IMR-90 (cell line): ENCODE results near the gene CTNNBIP1. TPM values are rescaled to one million over a fixed set of nuclear protein-coding genes. Genes with fewer than 3 reads are reported as not detected.

Source experiments
- ATAC-seq: fragments of 200-7000 bp; cut with Tn5 transposase; 2 replicates; pipeline ENCODE4 v1.9.1; 2020; ENCODE audit warnings: low read depth, mild to moderate bottlenecking, moderate library complexity
- BruUV-seq: library from RNA; stranded (reverse); fragments of 400-500 nt; replicated peaks from 2 replicates; lab custom pipeline; 2021; lab: Mats Ljungman, UMichigan
- CTCF ChIA-PET: fragments of 300-600 bp; formaldehyde crosslinking; extraction: SDS; loops from one replicate; lab custom pipeline; 2021; ENCODE audit warnings: antibody characterized with exemption; lab: Yijun Ruan, JAX
- POLR2A ChIA-PET: fragments of 300-600 bp; sonication (Branson Sonifier 250); formaldehyde crosslinking; loops from one replicate; lab custom pipeline; 2022; ENCODE audit warnings: antibody characterized with exemption; ENCODE audit not compliant: unreplicated experiment; lab: Charles Lee
- DNase-seq: peaks from one replicate; pipeline ENCODE4 v3.0.0; 2013
- H2AFZ ChIP-seq: replicated peaks from 2 replicates; pipeline ENCODE3; 2013; ENCODE audit warnings: low read length, mild to moderate bottlenecking; ENCODE audit not compliant: poor library complexity
- H2AK5ac ChIP-seq: 2 replicates; pipeline ENCODE4 v1.6.1; 2013; ENCODE audit warnings: low read depth, low read length, inconsistent platforms
- H2AK9ac ChIP-seq: replicated peaks from 2 replicates; pipeline ENCODE3; 2013; ENCODE audit warnings: mild to moderate bottlenecking, low read depth, low read length, moderate library complexity; ENCODE audit not compliant: poor library complexity
- H2BK120ac ChIP-seq: 2 replicates; pipeline ENCODE4 v1.6.1; 2013; ENCODE audit warnings: low read depth, low read length, inconsistent platforms
- H2BK15ac ChIP-seq: 3 replicates; pipeline ENCODE4 v1.6.1; 2013; ENCODE audit warnings: low read depth, low read length, inconsistent platforms
- H2BK20ac ChIP-seq: 2 replicates; pipeline ENCODE4 v1.6.1; 2013; ENCODE audit warnings: low read depth, mild to moderate bottlenecking, inconsistent platforms, low read length, moderate library complexity
- H2BK5ac ChIP-seq: 2 replicates; pipeline ENCODE4 v1.6.1; 2013; ENCODE audit warnings: mild to moderate bottlenecking, low read depth, low read length, inconsistent platforms; ENCODE audit not compliant: poor library complexity, severe bottlenecking
- H3K14ac ChIP-seq: replicated peaks from 2 replicates; pipeline ENCODE4 v1.6.1; 2013; ENCODE audit warnings: low read depth, low read length, inconsistent platforms
- H3K18ac ChIP-seq: 2 replicates; pipeline ENCODE4 v1.6.1; 2013; ENCODE audit warnings: low read depth, low read length, control low read depth
- H3K23ac ChIP-seq: 2 replicates; pipeline ENCODE4 v1.6.1; 2013; ENCODE audit warnings: low read depth, low read length, inconsistent platforms
- H3K27ac ChIP-seq: 2 replicates; pipeline ENCODE4 v1.5.1; 2013; ENCODE audit warnings: mild to moderate bottlenecking, control low read depth, low read length; ENCODE audit not compliant: insufficient read depth
- H3K27me3 ChIP-seq: 2 replicates; pipeline ENCODE4 v1.6.1; 2013; ENCODE audit warnings: low read length; ENCODE audit not compliant: control insufficient read depth, insufficient read depth
- H3K36me3 ChIP-seq: 2 replicates; pipeline ENCODE4 v1.6.1; 2013; ENCODE audit warnings: low read length, mixed read lengths; ENCODE audit not compliant: control insufficient read depth, insufficient read depth
- H3K4ac ChIP-seq: 2 replicates; pipeline ENCODE4 v1.6.1; 2013; ENCODE audit warnings: low read depth, low read length, inconsistent platforms
- H3K4me1 ChIP-seq: 2 replicates; pipeline ENCODE4 v1.6.1; 2013; ENCODE audit warnings: low read length, mixed read lengths; ENCODE audit not compliant: control insufficient read depth, insufficient read depth
- H3K4me2 ChIP-seq: 2 replicates; pipeline ENCODE4 v1.6.1; 2013; ENCODE audit warnings: low read depth, mild to moderate bottlenecking, control low read depth, low read length, moderate library complexity
- H3K4me3 ChIP-seq: 2 replicates; pipeline ENCODE4 v1.5.1; 2013; ENCODE audit warnings: low read depth, mild to moderate bottlenecking, control low read depth, low read length, moderate library complexity; ENCODE audit not compliant: insufficient read depth
- H3K56ac ChIP-seq: 2 replicates; pipeline ENCODE4 v1.6.1; 2013; ENCODE audit warnings: low read length, inconsistent platforms; ENCODE audit not compliant: insufficient read depth; ENCODE audit errors: extremely low read depth
- H3K79me1 ChIP-seq, 2 experiments: 2 replicates each; pipeline ENCODE4 v1.6.1; 2013; ENCODE audit warnings: low read length in 2 of 2, inconsistent platforms in 1 of 2, low read depth in 1 of 2
- H3K9ac ChIP-seq: 2 replicates; pipeline ENCODE4 v1.6.1; 2013; ENCODE audit warnings: low read depth, low read length, control low read depth
- H3K9me1 ChIP-seq: 2 replicates; pipeline ENCODE4 v1.6.1; 2013; ENCODE audit warnings: low read length, inconsistent platforms; ENCODE audit not compliant: insufficient read depth
- H3K9me3 ChIP-seq: 2 replicates; pipeline ENCODE4 v1.6.1; 2013; ENCODE audit warnings: low read length; ENCODE audit not compliant: control insufficient read depth, insufficient read depth
- H4K20me1 ChIP-seq: 2 replicates; pipeline ENCODE4 v1.6.1; 2013; ENCODE audit warnings: low read length, inconsistent platforms; ENCODE audit not compliant: insufficient read depth
- H4K5ac ChIP-seq: 2 replicates; pipeline ENCODE4 v1.6.1; 2013; ENCODE audit warnings: mild to moderate bottlenecking, low read depth, low read length, control low read depth
- H4K8ac ChIP-seq, 2 experiments: 2 replicates each; pipeline ENCODE4 v1.6.1; 2013; ENCODE audit warnings: low read depth in 2 of 2, low read length in 2 of 2, control low read depth in 1 of 2, inconsistent platforms in 1 of 2
- H4K91ac ChIP-seq: 2 replicates; pipeline ENCODE4 v1.6.1; 2013; ENCODE audit warnings: low read depth, low read length, inconsistent platforms; ENCODE audit not compliant: insufficient read depth
- MAFK ChIP-seq: IDR thresholded peaks from 2 replicates; pipeline ENCODE4 v1.6.1; 2012; ENCODE audit warnings: low read depth, low read length, improper control_type of control experiment
- WGBS, 2 experiments: methylation state at CpG; one replicate each; pipeline versions ENCODE4 v1.1.5 to v1.1.7; 2013; ENCODE audit warnings: missing lambda C conversion rate in 2 of 2; ENCODE audit not compliant: insufficient read length in 1 of 2; ENCODE audit errors: extremely low coverage in 2 of 2; 5-methylcytosine and 5-hydroxymethylcytosine counted together
- dilution Hi-C: fragments of 300-500 bp; cut with HindIII; formaldehyde crosslinking; loops from one replicate; pipeline ENCODE4 v1.14.3; 2018; ENCODE audit warnings: low sequenced_read_pairs; ENCODE audit not compliant: unreplicated experiment
- in situ Hi-C: fragments of 300-500 bp; cut with MboI; formaldehyde crosslinking; loops from 3 replicates; pipeline ENCODE4 v1.14.3; 2019; ENCODE audit warnings: low sequenced_read_pairs, inconsistent platforms, mixed read lengths
- intact Hi-C: fragments of 100-400 bp; cut with micrococcal nuclease; formaldehyde crosslinking; loops from 2 replicates; pipeline ENCODE4 v1.10.0; 2022
- polyA plus RNA-seq, 3 experiments: library from polyadenylated mRNA; depleted of rRNA; stranded (reverse); fragments of >200 nt; gene quantifications; 2 replicates each; pipeline ENCODE4 v1.2.3, GENCODE V29; 2012; ENCODE audit warnings: low replicate concordance in 1 of 3
- total RNA-seq: library from RNA; depleted of rRNA; stranded (reverse); fragments of >200 nt; gene quantifications from 2 replicates; pipeline ENCODE4 v1.2.3, GENCODE V29; 2012
- TF ChIP-seq, protein P1 (sequence below): conservative IDR thresholded peaks from 2 replicates; pipeline ENCODE4 v1.5.1; 2012; ENCODE audit warnings: mild to moderate bottlenecking, low read depth, low read length, improper control_type of control experiment

The CTNNBIP1 gene
- total and polyA plus RNA-seq, 2 of the 4 experiments (the other 2 are of a cell fraction) = 24.7 to 28.5 TPM

DNA sequence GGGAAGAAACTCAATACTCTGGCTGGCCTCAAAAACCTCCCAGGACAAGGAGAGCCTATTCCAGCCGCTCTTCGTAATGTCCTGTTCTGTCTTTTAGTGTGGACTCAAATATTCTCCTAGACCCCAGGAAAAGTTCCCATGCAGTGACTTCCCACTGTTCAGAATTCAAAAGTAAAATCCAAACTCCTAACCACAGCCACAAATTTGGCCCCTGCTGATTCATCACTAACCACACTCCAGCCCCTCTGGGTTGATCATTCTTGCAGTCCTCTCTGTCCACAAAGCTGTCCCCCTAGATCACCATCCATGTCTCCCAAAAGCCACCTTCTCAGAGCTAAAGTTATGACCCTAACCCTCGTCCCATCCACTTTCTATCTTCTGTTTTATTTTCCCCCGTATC lies 5.1 kb downstream of the CTNNBIP1 start:
- WGBS, 2 experiments = 93 to 100% methylated on average over 1 to 3 of the region's 4 CpGs
- Histone ChIP-seq H3K56ac (no peak overlapping the region), H3K27me3 (no peaks in the 10 kb centered on the region), H3K79me1 (peaks cover 45 to 71% of the 10 kb centered on the region in 2 experiments), H3K27ac (no peak overlapping the region), H3K36me3 (no peaks in the 10 kb centered on the region), H3K14ac (peak overlapping the region; percentile 3), H2BK5ac (no peak overlapping the region), H2BK15ac (peak overlapping the region; percentile 34; the same call in 1 of the 3 replicates), H2BK20ac (peak overlapping the region; percentile 16; the same call in 1 of the 2 replicates), H2AK5ac (no peak overlapping the region), H4K20me1 (no peaks in the 10 kb centered on the region; the same call in 1 of the 2 replicates), H3K9me1 (peaks cover 16% of the 10 kb centered on the region), H3K18ac (no peak overlapping the region), H4K91ac (no peak overlapping the region), H2AFZ (no peak overlapping the region), H3K9ac (no peak overlapping the region), H4K5ac (no peak overlapping the region), H3K4ac (peak overlapping the region; percentile 24; the same call in 1 of the 2 replicates), H3K4me2 (no peak overlapping the region), H3K9me3 (no peaks in the 10 kb centered on the region), H3K4me3 (no peak overlapping the region), H3K23ac (0 out of 2 replicates have a peak overlapping the region, but pooled peaks have one; percentile 42), H2BK120ac (no peak overlapping the region; the same call in 1 of the 2 replicates), H4K8ac (no peak overlapping the region), H2AK9ac (peak overlapping the region; percentile 39), H3K4me1 (peaks cover 8% of the 10 kb centered on the region)
- POLR2A ChIA-PET = interaction anchor here (0.5 kb wide), 1 partner anchor 46 kb away, joined by 4 read pairs; no protein-coding TSS in a partner anchor
- DNase-seq (peak; percentile 50), ATAC-seq (0 out of 2 replicates have a peak, but pooled peaks have one; percentile 2)
- TF ChIP-seq, protein P1, sequence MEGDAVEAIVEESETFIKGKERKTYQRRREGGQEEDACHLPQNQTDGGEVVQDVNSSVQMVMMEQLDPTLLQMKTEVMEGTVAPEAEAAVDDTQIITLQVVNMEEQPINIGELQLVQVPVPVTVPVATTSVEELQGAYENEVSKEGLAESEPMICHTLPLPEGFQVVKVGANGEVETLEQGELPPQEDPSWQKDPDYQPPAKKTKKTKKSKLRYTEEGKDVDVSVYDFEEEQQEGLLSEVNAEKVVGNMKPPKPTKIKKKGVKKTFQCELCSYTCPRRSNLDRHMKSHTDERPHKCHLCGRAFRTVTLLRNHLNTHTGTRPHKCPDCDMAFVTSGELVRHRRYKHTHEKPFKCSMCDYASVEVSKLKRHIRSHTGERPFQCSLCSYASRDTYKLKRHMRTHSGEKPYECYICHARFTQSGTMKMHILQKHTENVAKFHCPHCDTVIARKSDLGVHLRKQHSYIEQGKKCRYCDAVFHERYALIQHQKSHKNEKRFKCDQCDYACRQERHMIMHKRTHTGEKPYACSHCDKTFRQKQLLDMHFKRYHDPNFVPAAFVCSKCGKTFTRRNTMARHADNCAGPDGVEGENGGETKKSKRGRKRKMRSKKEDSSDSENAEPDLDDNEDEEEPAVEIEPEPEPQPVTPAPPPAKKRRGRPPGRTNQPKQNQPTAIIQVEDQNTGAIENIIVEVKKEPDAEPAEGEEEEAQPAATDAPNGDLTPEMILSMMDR = no peak
- 0 out of 2 replicates have a peak, but pooled peaks have one; percentile 13 for TF ChIP-seq MAFK
- intact Hi-C loops = no loop called here
- BruUV-seq = no TSS peak
- dilution Hi-C loops = no loop called here
- in situ Hi-C loops = no loop called here
- CTCF ChIA-PET = interaction anchor here (0.7 kb wide), 1 partner anchor 13 kb away, joined by 3 read pairs; no protein-coding TSS in a partner anchor
